Vagina (tissue), 2 donors: ENCODE results near the gene TAF11L8.

Source experiments
- POLR2A ChIP-seq, 2 donors: fragments of 450-650 bp; IDR thresholded peaks; one replicate each; pipeline ENCODE4 v1.6.1; 2017; ENCODE audit warnings: antibody characterized with exemption in 2 of 2, mild to moderate bottlenecking in 2 of 2, moderate library complexity in 2 of 2
- POLR2AphosphoS5 ChIP-seq, 2 donors: sonication (generic); formaldehyde crosslinking; IDR thresholded peaks; one replicate each; pipeline ENCODE4 v1.9.0; 2017; ENCODE audit warnings: antibody characterized with exemption in 2 of 2, mild to moderate bottlenecking in 2 of 2, low read depth in 1 of 2; ENCODE audit not compliant: insufficient read depth in 1 of 2
- TF ChIP-seq, protein P1 (sequence below), 3 experiments: fragments of 450-650 bp in 2 of 3; fragments of 200-600 bp in 1 of 3; sonication (generic) in 1 of 3; IDR thresholded peaks; one replicate each; pipeline ENCODE4 v1.5.1; 2017 to 2019; ENCODE audit warnings: antibody characterized with exemption in 3 of 3, mild to moderate bottlenecking in 2 of 3, moderate library complexity in 2 of 3

DNA sequence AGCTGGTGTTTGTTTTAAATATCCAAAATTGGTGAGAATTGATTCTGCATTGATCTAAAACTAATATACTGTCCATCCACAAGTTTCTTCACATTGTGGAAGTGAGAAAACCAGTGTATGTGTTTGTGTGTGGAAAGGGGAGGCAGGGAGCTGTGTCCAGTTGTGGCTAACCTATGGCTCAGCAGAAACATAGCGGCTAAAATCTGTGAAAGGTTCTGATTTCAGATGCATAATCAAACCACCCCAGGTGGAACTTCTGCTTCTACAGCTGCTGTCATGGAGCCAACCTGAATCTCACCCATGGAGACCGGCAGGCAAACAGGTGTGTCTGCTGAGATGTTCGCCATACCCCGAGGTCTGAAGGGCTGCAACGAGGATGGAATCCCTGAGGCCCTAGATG, 43.4 kb upstream of the TAF11L8 start, which contains the start of gene TAF11L14:
- TF ChIP-seq, protein P1, sequence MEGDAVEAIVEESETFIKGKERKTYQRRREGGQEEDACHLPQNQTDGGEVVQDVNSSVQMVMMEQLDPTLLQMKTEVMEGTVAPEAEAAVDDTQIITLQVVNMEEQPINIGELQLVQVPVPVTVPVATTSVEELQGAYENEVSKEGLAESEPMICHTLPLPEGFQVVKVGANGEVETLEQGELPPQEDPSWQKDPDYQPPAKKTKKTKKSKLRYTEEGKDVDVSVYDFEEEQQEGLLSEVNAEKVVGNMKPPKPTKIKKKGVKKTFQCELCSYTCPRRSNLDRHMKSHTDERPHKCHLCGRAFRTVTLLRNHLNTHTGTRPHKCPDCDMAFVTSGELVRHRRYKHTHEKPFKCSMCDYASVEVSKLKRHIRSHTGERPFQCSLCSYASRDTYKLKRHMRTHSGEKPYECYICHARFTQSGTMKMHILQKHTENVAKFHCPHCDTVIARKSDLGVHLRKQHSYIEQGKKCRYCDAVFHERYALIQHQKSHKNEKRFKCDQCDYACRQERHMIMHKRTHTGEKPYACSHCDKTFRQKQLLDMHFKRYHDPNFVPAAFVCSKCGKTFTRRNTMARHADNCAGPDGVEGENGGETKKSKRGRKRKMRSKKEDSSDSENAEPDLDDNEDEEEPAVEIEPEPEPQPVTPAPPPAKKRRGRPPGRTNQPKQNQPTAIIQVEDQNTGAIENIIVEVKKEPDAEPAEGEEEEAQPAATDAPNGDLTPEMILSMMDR (IDR thresholded peaks at IDR 0.05): no peak
- TF ChIP-seq POLR2A (IDR thresholded peaks at IDR 0.05) (no peak), POLR2AphosphoS5 (IDR thresholded peaks at IDR 0.05; ENCODE audit: insufficient read depth in 1 of 2, low read depth in 1 of 2) (no peak)
